Measurements from ENCODE around the gene MAP1B.
A peak's percentile ranks its signal among the peaks of the same experiment; 100 is the strongest.

Gene MAP1B

DNA sequence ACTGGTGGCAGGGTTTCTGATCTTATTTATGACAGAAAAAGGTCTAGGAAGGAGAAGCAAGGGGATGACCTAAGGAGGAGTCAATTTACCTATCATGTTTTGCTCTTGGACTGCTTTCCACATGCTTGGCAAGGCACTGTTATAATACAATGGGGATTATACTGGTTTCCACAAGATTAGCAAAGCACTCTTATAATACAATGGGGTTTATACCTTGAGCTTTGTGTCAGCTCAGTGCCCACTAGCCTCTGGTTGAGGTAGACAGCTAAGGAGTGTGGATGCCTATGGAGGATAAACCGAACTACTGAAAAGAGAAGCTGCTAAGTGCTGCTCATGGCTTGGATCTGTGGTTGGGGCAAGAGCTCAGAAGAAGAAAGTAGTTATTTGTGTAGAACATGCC is 144.1 kb downstream of the MAP1B start:
- DNase-seq (ENCODE audit: low spot score): no peak

DNA sequence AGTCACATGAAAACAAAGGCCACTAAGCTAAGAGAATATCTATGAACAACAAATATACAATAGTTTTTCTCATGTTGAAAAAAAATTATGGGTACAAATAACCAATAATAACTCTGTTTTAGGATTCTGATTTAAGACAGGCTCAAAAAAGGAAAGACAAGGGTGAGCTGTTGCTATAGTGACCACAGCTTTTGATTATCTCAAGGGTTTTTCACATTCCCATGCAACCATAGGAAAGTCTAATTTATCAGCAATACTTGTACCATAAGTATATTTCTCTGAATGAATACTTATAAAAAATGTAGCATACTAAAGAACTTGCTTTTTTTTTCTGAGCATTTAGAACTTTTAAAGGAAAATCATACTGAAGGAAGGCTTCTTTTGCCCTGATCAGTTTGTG is 144.7 kb downstream of the MAP1B start:
- no peak for DNase-seq (ENCODE audit: low spot score)

DNA sequence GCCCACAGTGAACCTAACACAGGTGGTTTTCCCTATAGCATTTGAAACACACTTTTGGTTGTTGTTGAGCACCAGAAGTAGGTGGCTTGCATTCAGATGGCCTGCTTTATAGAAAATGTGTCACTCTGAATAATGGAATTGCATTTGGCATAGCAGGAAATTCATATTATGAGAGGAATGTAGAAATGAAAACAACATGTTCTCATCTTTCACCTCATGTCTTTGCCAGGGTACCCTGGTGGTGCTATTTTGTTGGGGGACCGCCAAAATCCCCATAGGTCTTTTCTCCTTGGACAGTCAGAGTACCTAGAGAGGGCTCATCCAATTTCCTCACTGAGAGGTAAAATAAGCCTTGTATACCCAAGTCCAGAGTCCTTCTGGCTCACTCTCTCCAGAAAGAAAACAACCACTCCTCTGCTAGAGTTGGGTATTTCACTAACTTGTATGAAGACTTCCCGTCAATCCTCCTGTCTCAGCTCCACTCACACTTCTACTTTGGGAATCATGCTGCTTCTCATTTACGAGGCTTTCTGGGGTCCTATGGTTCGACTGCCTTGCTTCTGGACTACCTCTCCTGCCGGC is 145.4 kb downstream of the MAP1B start:
- peak; percentile 39 for DNase-seq (ENCODE audit: low spot score)

DNA sequence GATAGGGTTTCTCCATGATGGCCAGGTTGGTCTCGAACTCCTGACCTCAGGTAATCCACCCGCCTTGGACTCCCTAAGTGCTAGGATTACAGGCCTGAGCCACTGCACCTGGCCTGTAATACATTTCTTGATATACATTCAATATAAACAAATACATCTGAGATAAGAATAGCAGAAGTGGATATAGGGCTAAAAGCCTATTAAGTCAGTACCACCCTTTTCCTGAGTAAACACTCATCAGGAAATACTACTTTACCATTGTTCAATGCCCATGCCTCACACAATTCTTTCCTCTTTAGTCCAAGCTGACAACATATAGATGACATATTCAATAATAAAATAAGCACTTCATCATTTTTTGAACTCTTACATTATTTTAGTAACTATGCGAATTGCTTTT is 148.0 kb downstream of the MAP1B start:
- no peak for DNase-seq (ENCODE audit: low spot score)

DNA sequence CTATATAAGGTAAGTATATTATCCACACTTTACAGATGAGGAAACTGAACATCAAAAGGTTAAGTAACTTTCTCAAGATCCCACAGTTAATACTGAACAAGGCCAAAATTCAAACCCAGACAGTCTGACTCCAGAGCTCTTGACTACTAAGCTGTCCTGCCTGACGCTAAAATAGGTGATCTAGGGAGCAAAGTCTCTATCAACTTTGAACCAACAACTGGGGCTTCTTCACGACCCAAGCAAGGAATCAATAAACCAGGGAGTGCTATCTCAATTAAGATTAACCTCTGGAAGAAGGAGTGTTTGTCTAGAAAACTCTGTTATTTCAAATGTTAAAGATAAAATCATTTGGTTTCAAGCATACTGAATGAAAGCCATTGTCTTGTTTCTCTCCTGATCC is 148.4 kb downstream of the MAP1B start:
- DNase-seq (ENCODE audit: low spot score): no peak

DNA sequence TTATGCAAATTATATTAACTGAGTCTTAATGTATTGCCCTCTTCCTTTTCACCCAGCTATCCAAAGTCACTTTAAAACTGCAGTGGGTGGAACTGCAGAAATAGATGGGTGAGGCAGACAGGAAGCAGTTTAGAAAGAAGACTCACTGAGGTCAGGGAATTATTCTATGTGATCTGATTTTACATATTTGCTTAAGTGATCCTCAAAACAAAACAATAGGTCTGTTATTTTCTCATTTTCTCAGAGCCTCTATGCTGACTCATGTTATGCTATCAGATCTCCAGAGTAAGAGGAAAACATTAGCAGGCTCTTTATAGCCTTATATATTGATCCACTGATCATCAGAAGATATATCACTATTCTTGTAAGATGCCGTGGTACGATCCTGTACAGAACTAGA is 149.3 kb downstream of the MAP1B start:
- peak; percentile 5 for DNase-seq (ENCODE audit: low spot score)

Measured in GM03348 (cell line).